PFSK-1 (cell line): ENCODE measurements around the gene KLHDC4.

Experiments
- FOXP2 ChIP-seq: optimal IDR thresholded peaks from 2 replicates; pipeline ENCODE3; 2011; ENCODE audit warnings: borderline replicate concordance, control low read depth, inconsistent platforms; ENCODE audit not compliant: insufficient read depth; ENCODE audit errors: extremely low read length, extremely low read depth
- POLR2AphosphoS5 ChIP-seq: IDR thresholded peaks from 2 replicates; pipeline ENCODE4 v1.6.1; 2012; ENCODE audit warnings: low read depth, mild to moderate bottlenecking, control low read depth, low read length, moderate library complexity
- SIN3A ChIP-seq: IDR thresholded peaks from 2 replicates; pipeline ENCODE4 v1.6.1; 2012; ENCODE audit warnings: mild to moderate bottlenecking, low read length, moderate library complexity, borderline replicate concordance; ENCODE audit not compliant: insufficient read depth
- TAF1 ChIP-seq: IDR thresholded peaks from 2 replicates; pipeline ENCODE4 v1.6.1; 2012; ENCODE audit warnings: low read length, control low read depth, borderline replicate concordance; ENCODE audit not compliant: insufficient read depth
- TF ChIP-seq, protein P1 (sequence below), 2 experiments: IDR thresholded peaks; 2 replicates each; pipeline versions ENCODE4 v1.6.1 to v1.8.0; 2011 to 2012; ENCODE audit warnings: low read depth in 2 of 2, low read length in 2 of 2, control low read depth in 1 of 2, inconsistent platforms in 1 of 2, mild to moderate bottlenecking in 1 of 2, moderate library complexity in 1 of 2; ENCODE audit not compliant: insufficient read depth in 1 of 2

Gene KLHDC4

DNA sequence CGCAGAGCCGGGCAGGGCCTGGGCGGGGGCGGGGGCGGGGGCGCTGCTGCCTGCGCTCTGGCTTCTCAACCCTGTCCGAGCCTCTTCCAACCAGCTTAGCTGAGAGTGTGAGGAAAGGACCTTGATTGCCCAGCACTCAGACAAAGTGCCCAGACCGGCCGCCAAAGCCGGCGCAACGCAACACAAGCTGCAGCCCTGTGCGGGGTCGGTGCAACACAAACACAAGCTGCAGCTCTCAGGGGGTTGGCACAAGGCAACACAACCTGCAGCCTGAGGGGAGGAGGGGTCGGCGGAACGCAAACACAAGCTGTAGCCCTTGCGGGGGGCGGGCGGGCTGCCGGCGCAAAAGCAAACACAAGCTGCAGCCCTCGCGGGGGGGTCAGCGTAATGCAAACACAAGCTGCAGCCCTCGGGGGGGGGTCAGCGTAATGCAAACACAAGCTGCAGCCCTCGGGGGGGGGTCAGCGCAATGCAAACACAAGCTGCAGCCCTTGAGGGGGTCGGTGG is 60.0 kb downstream of the KLHDC4 start:
- TF ChIP-seq, protein P1, sequence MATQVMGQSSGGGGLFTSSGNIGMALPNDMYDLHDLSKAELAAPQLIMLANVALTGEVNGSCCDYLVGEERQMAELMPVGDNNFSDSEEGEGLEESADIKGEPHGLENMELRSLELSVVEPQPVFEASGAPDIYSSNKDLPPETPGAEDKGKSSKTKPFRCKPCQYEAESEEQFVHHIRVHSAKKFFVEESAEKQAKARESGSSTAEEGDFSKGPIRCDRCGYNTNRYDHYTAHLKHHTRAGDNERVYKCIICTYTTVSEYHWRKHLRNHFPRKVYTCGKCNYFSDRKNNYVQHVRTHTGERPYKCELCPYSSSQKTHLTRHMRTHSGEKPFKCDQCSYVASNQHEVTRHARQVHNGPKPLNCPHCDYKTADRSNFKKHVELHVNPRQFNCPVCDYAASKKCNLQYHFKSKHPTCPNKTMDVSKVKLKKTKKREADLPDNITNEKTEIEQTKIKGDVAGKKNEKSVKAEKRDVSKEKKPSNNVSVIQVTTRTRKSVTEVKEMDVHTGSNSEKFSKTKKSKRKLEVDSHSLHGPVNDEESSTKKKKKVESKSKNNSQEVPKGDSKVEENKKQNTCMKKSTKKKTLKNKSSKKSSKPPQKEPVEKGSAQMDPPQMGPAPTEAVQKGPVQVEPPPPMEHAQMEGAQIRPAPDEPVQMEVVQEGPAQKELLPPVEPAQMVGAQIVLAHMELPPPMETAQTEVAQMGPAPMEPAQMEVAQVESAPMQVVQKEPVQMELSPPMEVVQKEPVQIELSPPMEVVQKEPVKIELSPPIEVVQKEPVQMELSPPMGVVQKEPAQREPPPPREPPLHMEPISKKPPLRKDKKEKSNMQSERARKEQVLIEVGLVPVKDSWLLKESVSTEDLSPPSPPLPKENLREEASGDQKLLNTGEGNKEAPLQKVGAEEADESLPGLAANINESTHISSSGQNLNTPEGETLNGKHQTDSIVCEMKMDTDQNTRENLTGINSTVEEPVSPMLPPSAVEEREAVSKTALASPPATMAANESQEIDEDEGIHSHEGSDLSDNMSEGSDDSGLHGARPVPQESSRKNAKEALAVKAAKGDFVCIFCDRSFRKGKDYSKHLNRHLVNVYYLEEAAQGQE (IDR thresholded peaks at IDR 0.05; ENCODE audit: insufficient read depth in 1 of 2, low read depth in 2 of 2, low read length in 2 of 2): no peak
- TF ChIP-seq SIN3A: no peak
- TF ChIP-seq FOXP2: no peak
- TF ChIP-seq POLR2AphosphoS5: no peak
- no peak for TF ChIP-seq TAF1

- TF ChIP-seq POLR2AphosphoS5 (no peak), SIN3A (no peak), FOXP2 (no peak), TAF1 (no peak)
- TF ChIP-seq, protein P1 (IDR thresholded peaks at IDR 0.05; ENCODE audit: insufficient read depth in 1 of 2, low read depth in 2 of 2, low read length in 2 of 2): no peak
Measured at GRCh38 chr16:87704754-87705353, 60.9 kb downstream of the KLHDC4 start.

GRCh38 chr16:87703835-87704375 is 61.9 kb downstream of the KLHDC4 start:
- TF ChIP-seq POLR2AphosphoS5: no peak
- TF ChIP-seq, protein P1 (IDR thresholded peaks at IDR 0.05; ENCODE audit: insufficient read depth in 1 of 2, low read depth in 2 of 2, low read length in 2 of 2): no peak
- TF ChIP-seq FOXP2: no peak
- no peak for TF ChIP-seq TAF1
- no peak for TF ChIP-seq SIN3A

GRCh38 chr16:87703071-87703470 is 62.7 kb downstream of the KLHDC4 start:
- TF ChIP-seq, protein P1 (IDR thresholded peaks at IDR 0.05; ENCODE audit: insufficient read depth in 1 of 2, low read depth in 2 of 2, low read length in 2 of 2): no peak
